Mucosa of descending colon (tissue), 3 donors: ENCODE data around the gene THOP1. TPM values are rescaled to one million over a fixed set of nuclear protein-coding genes. Genes with fewer than 3 reads are reported as not detected.

Experiments used
- ATAC-seq: fragments of 200-7000 bp; cut with Tn5 transposase; one replicate; pipeline ENCODE4 v1.9.1; 2020; ENCODE audit warnings: mild to moderate bottlenecking, moderate library complexity
- DNase-seq, 3 donors: peaks; one replicate each; pipeline ENCODE4 v3.0.0-alpha.2; 2020
- H3K36me3 ChIP-seq: fragments of 200-600 bp; one replicate; pipeline ENCODE4 v1.8.0; 2021; ENCODE audit warnings: low read depth, mild to moderate bottlenecking
- H3K4me1 ChIP-seq: fragments of 200-600 bp; one replicate; pipeline ENCODE4 v1.8.0; 2021; ENCODE audit warnings: low read depth, mild to moderate bottlenecking
- H3K4me3 ChIP-seq: fragments of 200-600 bp; one replicate; pipeline ENCODE4 v1.8.0; 2021; ENCODE audit warnings: mild to moderate bottlenecking
- H3K9me3 ChIP-seq: fragments of 200-600 bp; one replicate; pipeline ENCODE4 v1.8.0; 2021; ENCODE audit warnings: mild to moderate bottlenecking
- intact Hi-C, 2 donors: fragments of 100-400 bp; cut with DNase I in 1 of 2; cut with micrococcal nuclease in 1 of 2; formaldehyde crosslinking; loops; one replicate each; pipeline versions ENCODE4 v1.11.0 to v1.11.1; 2022; cut with DNase I, micrococcal nuclease
- total RNA-seq, 3 donors: library from RNA; stranded (reverse); fragmentation: NEBNext Ultra II Directional in 2 of 3; extraction: Animal tissue kit (Norgen Biotek cat#: 25700) in 2 of 3; gene quantifications; one replicate each; pipeline versions ENCODE4 v1.2.1 to v1.2.4, GENCODE V29; 2021 to 2023
- TF ChIP-seq, protein P1 (sequence below): fragments of 200-600 bp; IDR thresholded peaks from one replicate; pipeline ENCODE4 v1.8.0; 2022; ENCODE audit warnings: antibody characterized with exemption, mild to moderate bottlenecking
- donor health status: DM: no; HTN: no; CAD: no; lungs with moderate emphysema.
- donor health status: DM: no; HTN: no; CAD: no.
- donor health status: DM: no; HTN: yes; CAD: no.

THOP1 gene
- total RNA-seq, 3 donors from 2014 or later, result 38.5 to 53.1 (median 46.6) TPM

DNA sequence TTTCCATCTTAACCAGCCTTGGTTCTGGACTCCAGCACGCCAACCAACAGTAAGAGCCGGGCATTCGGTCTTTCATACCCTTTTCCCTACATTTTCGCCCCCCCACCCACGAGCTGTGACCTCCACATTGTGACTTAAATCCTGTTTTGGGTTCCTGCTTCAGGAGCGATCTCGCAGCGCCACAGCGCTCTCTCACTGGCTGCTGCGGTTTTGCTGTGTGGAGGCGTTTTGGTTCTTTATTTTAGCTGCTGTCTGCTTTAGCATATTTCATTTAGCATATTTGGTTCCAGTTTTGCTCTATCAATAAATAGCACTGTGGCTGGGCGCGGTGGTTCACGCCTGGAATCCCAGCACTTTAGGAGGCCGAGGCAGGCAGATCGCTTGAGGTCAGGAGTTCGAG is 25.9 kb upstream of the THOP1 start:
- H3K4me3 ChIP-seq, result no peak overlapping the region
- H3K9me3 ChIP-seq, result no peaks in the 10 kb centered on the region
- no peaks in the 10 kb centered on the region for H3K4me1 ChIP-seq
- intact Hi-C loops, result no loop called here
- DNase-seq, result no peak
- no peaks in the 10 kb centered on the region for H3K36me3 ChIP-seq
- TF ChIP-seq, protein P1, sequence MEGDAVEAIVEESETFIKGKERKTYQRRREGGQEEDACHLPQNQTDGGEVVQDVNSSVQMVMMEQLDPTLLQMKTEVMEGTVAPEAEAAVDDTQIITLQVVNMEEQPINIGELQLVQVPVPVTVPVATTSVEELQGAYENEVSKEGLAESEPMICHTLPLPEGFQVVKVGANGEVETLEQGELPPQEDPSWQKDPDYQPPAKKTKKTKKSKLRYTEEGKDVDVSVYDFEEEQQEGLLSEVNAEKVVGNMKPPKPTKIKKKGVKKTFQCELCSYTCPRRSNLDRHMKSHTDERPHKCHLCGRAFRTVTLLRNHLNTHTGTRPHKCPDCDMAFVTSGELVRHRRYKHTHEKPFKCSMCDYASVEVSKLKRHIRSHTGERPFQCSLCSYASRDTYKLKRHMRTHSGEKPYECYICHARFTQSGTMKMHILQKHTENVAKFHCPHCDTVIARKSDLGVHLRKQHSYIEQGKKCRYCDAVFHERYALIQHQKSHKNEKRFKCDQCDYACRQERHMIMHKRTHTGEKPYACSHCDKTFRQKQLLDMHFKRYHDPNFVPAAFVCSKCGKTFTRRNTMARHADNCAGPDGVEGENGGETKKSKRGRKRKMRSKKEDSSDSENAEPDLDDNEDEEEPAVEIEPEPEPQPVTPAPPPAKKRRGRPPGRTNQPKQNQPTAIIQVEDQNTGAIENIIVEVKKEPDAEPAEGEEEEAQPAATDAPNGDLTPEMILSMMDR, result no peak
- ATAC-seq, result no peak

DNA sequence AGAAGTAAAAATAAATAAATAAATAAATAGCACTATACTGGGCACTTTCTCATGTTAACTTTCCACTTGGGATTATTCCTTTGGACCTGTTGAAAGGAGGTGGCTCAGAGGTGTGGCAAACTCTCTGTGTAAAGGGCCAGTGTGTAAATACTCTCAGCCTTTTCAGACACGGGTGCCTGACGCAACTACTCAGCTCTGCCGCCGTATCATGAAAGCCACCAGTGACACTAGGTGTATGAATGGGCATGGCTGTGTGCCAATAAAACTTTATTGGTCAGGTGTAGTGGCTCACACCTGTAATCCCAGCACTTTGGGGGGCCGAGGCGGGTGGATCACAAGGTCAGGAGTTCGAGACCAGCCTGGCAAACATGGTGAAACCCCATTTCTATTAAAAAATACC is 25.3 kb upstream of the THOP1 start:
- Histone ChIP-seq H3K4me1 (no peaks in the 10 kb centered on the region), H3K36me3 (no peaks in the 10 kb centered on the region), H3K4me3 (no peak overlapping the region), H3K9me3 (no peaks in the 10 kb centered on the region)
- intact Hi-C loops, result no loop called here
- TF ChIP-seq, protein P1, result no peak
- DNase-seq (no peak), ATAC-seq (no peak)

DNA sequence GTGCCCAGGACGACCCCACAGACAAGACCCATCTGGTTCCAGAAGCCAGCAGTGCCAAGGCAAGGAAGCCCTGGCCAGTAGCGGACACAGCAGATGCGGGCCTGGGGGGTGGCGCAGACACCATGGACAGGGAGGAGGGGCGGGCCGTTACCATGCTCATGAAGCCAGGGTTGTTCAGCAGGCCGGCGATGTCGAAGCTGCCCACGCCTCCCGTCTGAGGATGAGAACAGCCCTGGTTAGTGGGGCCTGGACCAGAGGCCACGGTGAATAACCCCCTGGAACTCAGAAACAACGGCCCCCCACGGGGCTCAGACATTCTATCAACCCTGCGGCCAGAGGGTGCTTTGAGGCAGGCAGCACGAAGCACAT is 24.0 kb upstream of the THOP1 start:
- ATAC-seq, result no peak
- Histone ChIP-seq H3K36me3 (no peaks in the 10 kb centered on the region), H3K4me1 (no peaks in the 10 kb centered on the region), H3K4me3 (no peak overlapping the region), H3K9me3 (no peaks in the 10 kb centered on the region)
- DNase-seq, result no peak
- intact Hi-C loops, result no loop called here
- TF ChIP-seq, protein P1, result no peak

DNA sequence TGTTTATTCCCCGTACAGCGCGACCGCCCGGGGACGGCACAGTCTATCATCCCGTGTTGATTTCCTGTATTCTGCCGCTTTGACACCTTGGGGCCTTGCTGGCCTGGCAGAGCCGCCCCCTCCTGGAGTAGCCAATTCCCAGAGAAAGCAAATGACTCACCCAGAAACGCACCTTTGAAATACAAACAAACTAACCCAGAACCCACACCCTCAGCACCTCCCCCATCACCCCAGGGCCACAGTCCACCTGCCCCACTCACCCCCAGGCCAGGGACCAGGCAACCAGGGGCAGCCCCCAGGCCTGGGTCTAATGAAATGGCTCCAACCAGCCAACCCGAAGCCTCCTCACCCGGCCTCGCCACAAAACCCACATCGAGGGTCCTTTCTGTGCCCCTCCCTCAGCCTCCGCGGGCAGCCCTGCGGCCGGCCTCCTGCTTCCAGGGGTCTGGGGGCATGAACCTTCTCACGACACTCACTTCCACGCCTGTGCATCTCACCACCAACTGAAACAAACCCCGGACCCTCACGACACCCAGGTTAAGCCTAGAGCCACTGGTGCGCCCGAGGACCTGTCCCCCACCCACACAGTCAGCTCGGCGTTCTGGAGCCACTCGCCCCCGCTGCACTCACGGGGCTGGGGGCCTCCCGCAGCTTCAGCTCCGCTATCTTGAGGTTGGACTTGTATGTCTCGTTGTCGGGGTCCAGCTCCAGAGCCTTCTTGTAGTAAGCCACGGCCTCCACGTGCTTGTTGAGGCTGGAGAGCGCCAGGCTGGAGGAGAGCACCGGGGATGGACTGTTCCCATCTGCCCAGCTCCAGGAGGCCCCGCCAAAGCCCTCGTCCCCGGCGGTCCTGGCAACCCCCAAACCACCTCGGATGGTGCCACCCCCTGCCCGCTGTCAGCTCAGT is 23.2 kb upstream of the THOP1 start:
- intact Hi-C loops, result no loop called here
- Histone ChIP-seq H3K4me3 (no peak overlapping the region), H3K9me3 (no peaks in the 10 kb centered on the region), H3K4me1 (no peaks in the 10 kb centered on the region), H3K36me3 (no peaks in the 10 kb centered on the region)
- TF ChIP-seq, protein P1, result no peak
- ATAC-seq (no peak), DNase-seq (no peak)

DNA sequence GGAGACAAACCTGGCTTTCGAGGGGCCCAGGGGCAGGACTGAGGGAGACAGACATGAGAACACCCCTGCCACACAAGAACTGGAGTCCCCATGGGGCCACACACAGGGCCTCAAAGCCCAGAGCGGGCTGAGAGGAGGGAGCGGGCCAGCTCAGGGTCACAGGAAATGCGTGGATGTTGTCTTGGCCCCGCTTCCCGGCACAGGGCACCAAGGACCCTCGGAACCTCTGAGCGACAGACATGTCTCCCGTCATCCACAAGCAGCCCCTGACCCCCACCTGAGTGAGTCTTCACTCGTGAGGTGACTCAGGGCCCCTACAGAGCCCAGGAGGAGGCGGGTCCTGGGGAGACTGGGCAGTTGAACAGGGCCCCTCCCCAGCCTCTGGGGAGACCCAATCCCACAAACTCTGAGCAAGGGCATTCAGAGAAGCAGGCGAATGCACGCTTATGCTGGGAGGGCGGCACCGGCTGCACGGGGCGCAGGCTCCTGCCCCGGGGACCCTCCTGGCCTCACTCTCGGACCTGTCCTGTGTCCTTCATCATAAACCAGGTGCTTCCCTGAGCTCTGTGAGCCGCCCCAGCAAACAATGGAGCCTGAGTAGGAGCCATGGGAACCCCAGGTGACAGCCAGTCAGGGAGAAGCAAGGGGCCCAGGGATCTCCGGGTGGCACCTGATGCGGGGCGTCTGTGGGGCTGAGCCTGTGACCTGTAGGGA is 22.4 kb upstream of the THOP1 start:
- Histone ChIP-seq H3K4me1 (no peaks in the 10 kb centered on the region), H3K36me3 (no peaks in the 10 kb centered on the region), H3K9me3 (no peaks in the 10 kb centered on the region), H3K4me3 (no peak overlapping the region)
- intact Hi-C loops, result no loop called here
- TF ChIP-seq, protein P1, result no peak
- ATAC-seq (no peak), DNase-seq (no peak)
